Left kidney (tissue), 2 donors: Measurements from ENCODE around the gene NRM. TPM values are rescaled to one million over a fixed set of nuclear protein-coding genes. Genes with fewer than 3 reads are reported as not detected.
A peak's percentile ranks its signal among the peaks of the same experiment; 100 is the strongest.
"Not testable (repeated sequence)": the region's sequence is repeated elsewhere in the genome, so short reads cannot be mapped to it uniquely, and the experiment has no call there.

Experiments used
- DNase-seq: peaks from one replicate; pipeline ENCODE4 v3.0.0-alpha.2; 2013
- polyA plus RNA-seq: library from polyadenylated mRNA; unstranded; fragments of 120-200 nt; gene quantifications from one replicate; pipeline ENCODE4 v1.2.1, GENCODE V29; 2013; ENCODE audit not compliant: insufficient read length

NRM gene
- polyA plus RNA-seq, 1 donor, result 38.1 TPM

DNA sequence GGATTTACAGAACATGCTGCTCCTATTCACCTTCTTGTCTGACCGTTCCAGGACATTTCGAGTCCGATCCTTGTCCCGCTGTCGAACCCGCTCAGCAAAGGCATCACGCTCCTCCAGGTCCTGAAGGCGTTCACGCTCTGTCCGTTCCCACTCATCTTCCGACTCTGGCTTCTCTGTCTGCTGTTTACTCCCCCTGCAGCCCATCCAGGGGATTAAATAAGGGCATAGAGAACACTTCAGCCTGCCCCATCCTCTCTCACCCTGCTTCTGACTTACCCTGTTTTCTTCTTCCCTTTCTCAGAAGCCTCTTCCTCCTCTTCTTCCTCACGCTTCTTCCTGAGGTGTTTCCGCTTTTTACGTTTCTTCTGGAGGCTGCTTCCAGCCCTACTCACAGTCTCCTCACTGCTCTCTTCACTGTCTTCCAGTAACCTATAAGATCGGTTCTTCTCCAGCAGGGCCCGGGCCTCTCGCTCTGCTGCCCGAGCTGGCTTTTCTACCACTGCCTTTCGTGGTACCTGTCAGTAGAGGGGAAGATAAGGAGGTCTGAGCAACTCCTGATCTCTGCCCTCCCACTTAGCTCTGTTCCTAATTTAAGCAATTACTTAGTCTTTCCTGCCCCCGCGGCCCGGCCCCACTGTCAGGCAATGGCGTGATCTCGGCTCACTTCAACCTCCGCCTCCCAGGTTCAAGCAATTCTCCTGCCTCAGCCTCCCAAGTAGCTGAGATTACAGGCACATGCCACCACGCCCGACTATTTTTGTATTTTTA, 19.8 kb downstream of the NRM start:
- no peak for DNase-seq

DNA sequence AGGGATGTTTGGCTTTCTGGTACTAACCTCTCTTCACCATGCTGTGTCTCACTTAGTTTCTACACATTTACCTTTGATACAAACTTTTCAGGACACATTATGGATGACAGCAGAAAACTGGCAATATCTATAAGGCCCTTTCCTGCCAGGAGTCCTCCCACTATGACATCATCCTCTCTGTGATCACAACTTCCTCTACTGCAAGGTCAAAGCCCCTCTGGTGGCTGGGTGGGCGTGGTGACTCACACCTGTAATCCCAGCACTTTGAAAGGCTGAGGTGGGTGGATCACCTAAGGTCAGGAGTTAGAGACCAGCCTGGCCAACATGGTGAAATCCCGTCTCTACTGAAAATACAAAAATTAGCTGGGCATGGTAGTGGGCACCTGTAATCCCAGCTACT, 24.5 kb downstream of the NRM start:
- DNase-seq, result not testable (repeated sequence)

DNA sequence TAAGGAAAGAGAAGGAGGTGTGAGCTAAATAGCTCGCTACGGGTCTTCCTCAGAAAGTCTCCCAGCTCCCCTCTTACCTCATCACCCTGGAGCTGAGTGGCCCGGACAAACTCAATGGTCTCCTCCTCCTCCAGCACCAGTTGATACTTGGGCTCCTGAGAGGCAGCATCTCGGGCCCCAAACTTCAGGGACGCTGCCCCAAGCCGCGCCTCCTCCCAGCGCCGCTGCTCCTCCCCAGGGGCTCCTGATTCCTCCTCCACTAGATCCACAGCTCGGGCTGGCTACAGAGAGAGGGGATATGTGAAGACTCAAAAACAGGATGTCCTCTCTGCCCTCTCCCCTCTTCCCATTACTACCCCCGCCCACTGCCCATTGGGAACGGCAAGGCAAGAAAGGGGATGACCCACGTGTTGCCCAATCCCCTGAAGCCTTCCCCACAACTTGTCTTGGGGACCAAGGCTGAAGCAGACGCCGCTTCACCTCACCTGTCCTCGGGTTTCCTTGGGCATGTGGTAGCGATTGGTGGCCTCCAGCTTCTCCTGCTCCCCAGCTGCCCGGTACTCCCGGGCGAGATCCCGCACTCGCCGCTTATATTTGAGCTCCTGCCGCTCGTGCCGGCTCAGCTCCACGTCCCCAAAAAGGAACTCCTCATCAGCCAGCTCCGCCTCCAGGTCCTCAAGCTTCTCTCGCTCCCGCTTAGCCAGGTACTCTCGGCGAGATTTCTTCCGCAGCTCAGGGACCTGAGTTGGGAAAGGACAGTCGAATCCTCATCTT, 25.6 kb downstream of the NRM start:
- no peak for DNase-seq

- not testable (repeated sequence) for DNase-seq
Measured at GRCh38 chr6:30657922-30658321, 32.9 kb downstream of the NRM start.

- no peak for DNase-seq
Measured at GRCh38 chr6:30657454-30657853, 33.3 kb downstream of the NRM start.

GRCh38 chr6:30656513-30656912, 34.3 kb downstream of the NRM start:
- DNase-seq, result no peak

- DNase-seq, result no peak
Measured at GRCh38 chr6:30655743-30656094, 35.1 kb downstream of the NRM start.

GRCh38 chr6:30654798-30655742, 35.7 kb downstream of the NRM start:
- no peak for DNase-seq

DNA sequence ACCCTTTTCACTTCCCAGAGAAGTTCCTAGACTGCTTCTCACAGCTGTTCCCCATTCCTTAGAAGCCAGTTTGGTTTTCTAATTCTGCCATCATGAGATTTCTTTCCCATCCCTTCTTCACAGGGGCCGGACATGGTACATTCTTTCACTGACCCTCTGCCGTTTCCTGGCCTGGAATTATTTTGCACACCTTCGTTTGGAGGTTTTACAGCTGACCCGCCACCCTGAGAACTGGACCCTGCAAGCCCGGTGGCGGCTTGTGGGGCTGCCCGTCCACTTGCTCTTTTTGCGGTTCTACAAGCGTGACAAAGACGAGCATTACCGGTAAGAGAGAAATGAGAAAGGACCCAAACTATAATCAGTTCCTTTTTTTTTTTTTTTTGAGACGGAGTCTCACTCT, 39.6 kb downstream of the NRM start:
- no peak for DNase-seq

- peak; percentile 50 for DNase-seq
Measured at GRCh38 chr6:30647242-30648116, 43.3 kb downstream of the NRM start.

DNA sequence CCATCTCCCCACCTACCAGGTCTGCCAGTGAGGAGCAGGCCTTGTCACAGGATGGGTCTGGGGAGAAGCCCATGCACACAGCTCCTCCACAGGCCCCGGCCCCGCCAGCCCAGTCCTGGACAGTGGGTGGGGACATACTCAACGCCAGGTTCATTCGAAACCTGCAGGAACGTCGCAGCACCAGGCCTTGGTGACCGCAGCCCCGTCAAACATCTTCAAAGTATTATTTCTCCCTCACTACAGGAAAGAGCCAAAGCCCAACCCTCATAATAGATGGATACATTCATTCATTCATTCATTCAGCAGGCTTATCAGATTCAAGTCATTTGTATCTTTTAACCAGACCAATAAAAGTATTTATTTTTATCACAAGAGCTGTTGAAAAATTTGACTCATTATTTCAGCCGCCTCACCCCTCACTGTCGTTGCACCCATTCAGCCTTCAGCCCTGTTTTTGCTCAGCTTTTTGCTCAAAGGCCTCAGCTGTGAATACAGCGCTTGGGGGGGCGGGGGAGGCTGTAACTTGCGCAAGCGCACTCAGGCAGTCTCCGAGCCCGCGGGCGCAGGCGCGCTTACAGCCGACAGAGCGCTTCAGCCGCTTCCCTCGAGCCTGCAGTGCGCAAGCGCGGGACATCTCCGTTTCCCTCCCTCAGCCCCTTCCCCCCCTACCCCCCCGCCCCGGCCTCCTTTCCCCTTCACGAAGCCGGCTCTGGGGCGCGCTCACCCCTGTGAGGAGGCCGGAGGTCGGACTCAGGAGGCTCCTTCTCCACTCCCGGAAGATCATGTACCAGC, 44.1 kb downstream of the NRM start, which contains the start of gene C6orf136:
TSS of gene C6orf136 (plus strand) at position 684 of the 792 bp plus-strand sequence. CDS start at position 783, 99 bp downstream.
- peak; percentile 89 for DNase-seq

- DNase-seq, result no peak
Measured at GRCh38 chr6:30645989-30646388, 44.8 kb downstream of the NRM start.

- no peak for DNase-seq
Measured at GRCh38 chr6:30644769-30645168, 46.0 kb downstream of the NRM start.

- no peak for DNase-seq
Measured at GRCh38 chr6:30643656-30644055, 47.1 kb downstream of the NRM start.

DNA sequence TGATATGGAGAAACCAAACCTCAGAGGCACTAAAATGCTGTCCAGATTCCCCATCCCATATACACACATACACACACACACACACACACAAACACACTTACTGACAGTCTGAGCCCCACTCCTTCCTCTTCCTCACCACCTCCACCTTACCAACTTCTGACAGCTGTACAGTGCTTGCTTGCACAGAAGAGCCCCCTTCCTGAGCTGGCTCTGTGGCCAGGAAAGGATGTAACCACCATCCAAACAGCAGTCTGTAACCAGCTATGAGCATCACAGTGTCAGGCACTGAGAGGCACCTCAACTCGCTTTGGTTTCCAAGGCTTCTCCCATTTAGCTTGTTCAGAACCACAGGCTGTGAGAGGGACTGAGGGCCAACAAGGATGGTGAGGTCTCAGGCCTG, 49.7 kb downstream of the NRM start:
- no peak for DNase-seq

GRCh38 chr6:30640481-30640880, 50.3 kb downstream of the NRM start:
- DNase-seq, result no peak
